GM19372 (cell line): ENCODE measurements around the gene BSX.

Experiments
- ATAC-seq: cut with Tn5 transposase; IDR thresholded peaks from one replicate; pipeline ENCODE4 v1.9.1; 2021; ENCODE audit warnings: mild to moderate bottlenecking, low read depth, moderate library complexity; ENCODE audit not compliant: unreplicated experiment

Gene BSX

GRCh38 chr11:122963961-122964360, 17.7 kb downstream of the BSX start:
- no peak for ATAC-seq

- no peak for ATAC-seq
These were observed 27.2 kb downstream of the BSX start for GRCh38 chr11:122954455-122954854.

- no peak for ATAC-seq
These were observed 30.4 kb downstream of the BSX start for GRCh38 chr11:122951211-122951610.

- ATAC-seq: no peak
These were observed 43.1 kb downstream of the BSX start for GRCh38 chr11:122938557-122938956.

GRCh38 chr11:122937983-122938382, 43.7 kb downstream of the BSX start:
- no peak for ATAC-seq

GRCh38 chr11:122933416-122933815, 48.2 kb downstream of the BSX start:
- no peak for ATAC-seq

- ATAC-seq: no peak
These were observed 50.1 kb downstream of the BSX start for GRCh38 chr11:122931510-122931909.
